ENCODE results near the gene ARHGAP27. TPM values are rescaled to one million over a fixed set of nuclear protein-coding genes. Genes with fewer than 3 reads are reported as not detected.
"Not testable (repeated sequence)": the region's sequence is repeated elsewhere in the genome, so short reads cannot be mapped to it uniquely, and the experiment has no call there.

Gene ARHGAP27, protein sequence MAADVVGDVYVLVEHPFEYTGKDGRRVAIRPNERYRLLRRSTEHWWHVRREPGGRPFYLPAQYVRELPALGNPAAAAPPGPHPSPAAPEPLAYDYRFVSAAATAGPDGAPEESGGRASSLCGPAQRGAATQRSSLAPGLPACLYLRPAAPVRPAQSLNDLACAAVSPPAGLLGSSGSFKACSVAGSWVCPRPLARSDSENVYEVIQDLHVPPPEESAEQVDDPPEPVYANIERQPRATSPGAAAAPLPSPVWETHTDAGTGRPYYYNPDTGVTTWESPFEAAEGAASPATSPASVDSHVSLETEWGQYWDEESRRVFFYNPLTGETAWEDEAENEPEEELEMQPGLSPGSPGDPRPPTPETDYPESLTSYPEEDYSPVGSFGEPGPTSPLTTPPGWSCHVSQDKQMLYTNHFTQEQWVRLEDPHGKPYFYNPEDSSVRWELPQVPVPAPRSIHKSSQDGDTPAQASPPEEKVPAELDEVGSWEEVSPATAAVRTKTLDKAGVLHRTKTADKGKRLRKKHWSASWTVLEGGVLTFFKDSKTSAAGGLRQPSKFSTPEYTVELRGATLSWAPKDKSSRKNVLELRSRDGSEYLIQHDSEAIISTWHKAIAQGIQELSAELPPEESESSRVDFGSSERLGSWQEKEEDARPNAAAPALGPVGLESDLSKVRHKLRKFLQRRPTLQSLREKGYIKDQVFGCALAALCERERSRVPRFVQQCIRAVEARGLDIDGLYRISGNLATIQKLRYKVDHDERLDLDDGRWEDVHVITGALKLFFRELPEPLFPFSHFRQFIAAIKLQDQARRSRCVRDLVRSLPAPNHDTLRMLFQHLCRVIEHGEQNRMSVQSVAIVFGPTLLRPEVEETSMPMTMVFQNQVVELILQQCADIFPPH
- total RNA-seq: 14.7 and 17.7 TPM in 2 replicates
- polyA plus RNA-seq: 5.6 and 12.3 TPM in 2 replicates

DNA sequence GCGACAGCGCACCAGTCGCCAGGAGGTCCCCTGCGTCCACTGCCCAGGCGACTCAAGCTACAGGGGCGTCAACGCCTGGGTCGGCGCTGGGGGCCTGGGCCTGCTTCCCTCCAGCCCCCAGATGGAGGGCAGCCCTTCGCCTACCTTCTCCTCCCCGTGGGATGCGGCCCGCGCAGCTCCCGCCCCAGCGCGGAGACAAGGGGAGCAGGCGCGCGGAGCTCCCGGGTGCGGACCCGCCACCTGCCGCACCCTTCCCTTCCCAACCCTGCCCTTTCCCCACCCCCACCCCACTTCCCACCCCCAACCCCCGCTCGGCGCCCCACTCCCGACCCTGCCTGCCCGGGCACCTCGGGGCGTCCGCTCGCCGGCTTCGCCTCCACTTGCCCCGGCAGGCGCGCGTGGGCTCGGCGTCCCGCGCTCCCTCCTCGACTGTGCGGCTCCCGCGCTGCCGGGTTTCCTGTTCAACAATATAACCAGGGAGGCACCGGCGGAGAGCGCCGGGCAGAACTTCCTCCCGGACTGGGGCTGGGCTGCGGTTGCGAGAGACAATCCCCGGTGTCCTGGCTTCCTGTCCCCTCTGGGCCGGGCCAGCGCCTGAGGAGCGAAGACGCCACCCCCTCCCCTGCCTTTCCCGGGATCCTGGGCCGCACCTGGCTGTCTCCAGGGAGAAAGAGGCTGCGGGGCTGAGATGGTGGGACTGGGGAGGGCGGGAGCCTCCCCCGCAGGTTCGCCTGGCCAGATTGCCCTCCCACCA lies at the start of gene ARHGAP27:
Gene ARHGAP27 (minus strand): TSS at position 466 of the 754 bp plus-strand sequence. CDS start 2,591 bp downstream, outside the sequence.
- Histone ChIP-seq H3K4me1 (ENCODE audit: low read depth) (no peaks in the 10 kb centered on the region), H3K27ac (no peak within 1 kb of the TSS), H3K36me3 (no peaks in the 10 kb centered on the region), H3K27me3 (peaks cover 60% of the 10 kb centered on the region), H3K4me3 (peak within 1 kb of the TSS; percentile 42), H3K9me3 (ENCODE audit: low read depth) (no peaks in the 10 kb centered on the region)
- TF ChIP-seq CTCF (IDR thresholded peaks at IDR 0.05; ENCODE audit: low read depth, low read length): no peak
- DNase-seq (ENCODE audit: low read depth in 1 of 2, low spot score in 1 of 2): peak; percentile 20 to 30

GRCh38 chr17:45482317-45482716 lies 49.6 kb upstream of the ARHGAP27 start:
- H3K36me3 ChIP-seq; H3K4me1 ChIP-seq (ENCODE audit: low read depth); H3K27me3 ChIP-seq; H3K27ac ChIP-seq; H3K9me3 ChIP-seq (ENCODE audit: low read depth); H3K4me3 ChIP-seq; DNase-seq (ENCODE audit: low read depth in 1 of 2, low spot score in 1 of 2): not testable (repeated sequence)

DNA sequence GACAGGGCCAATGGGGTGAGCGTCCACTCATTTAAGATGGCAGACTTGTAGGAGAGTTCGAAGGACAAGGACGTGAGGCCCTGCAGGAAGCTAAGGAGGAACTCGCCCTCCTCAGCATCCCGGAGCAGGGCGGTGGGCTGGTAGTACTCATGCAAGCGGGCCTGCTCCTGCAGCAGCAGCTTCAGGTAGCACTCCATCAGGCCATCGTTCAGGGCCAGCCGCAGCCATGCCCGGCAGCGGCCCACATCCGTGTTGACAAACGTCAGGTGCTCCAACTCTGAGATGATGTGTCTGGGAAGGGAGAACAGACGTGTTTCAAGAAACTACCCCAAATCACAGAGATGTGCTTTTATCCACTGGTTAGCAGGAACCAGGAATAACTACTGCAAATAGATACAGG lies 42.8 kb upstream of the ARHGAP27 start:
- not testable (repeated sequence) for H3K27ac ChIP-seq; H3K9me3 ChIP-seq (ENCODE audit: low read depth); H3K27me3 ChIP-seq; DNase-seq (ENCODE audit: low read depth in 1 of 2, low spot score in 1 of 2); H3K4me3 ChIP-seq; H3K36me3 ChIP-seq; H3K4me1 ChIP-seq (ENCODE audit: low read depth)

DNA sequence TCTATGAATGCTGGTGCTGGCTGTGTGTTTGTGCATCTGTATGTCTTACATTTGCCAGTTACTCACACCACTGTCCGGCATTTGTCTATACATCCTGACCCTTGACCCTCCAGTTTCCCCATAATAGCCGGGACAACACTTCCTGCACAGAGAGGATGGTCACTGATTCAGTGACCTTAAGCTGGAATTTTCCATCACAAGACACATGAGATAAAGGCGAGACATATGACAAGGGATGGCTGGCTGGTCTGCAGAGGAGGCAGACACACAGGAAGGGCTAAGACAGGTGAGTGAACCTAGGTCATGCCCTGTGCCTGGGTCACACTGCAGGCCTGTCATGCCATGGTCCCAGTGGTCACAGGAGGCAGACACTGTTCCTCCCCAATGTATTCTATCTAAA lies 39.6 kb upstream of the ARHGAP27 start:
- H3K4me3 ChIP-seq; H3K4me1 ChIP-seq (ENCODE audit: low read depth); H3K27me3 ChIP-seq; DNase-seq (ENCODE audit: low read depth in 1 of 2, low spot score in 1 of 2); H3K36me3 ChIP-seq; H3K27ac ChIP-seq; H3K9me3 ChIP-seq (ENCODE audit: low read depth): not testable (repeated sequence)

GRCh38 chr17:45469204-45469563 lies 36.5 kb upstream of the ARHGAP27 start:
- not testable (repeated sequence) for H3K27me3 ChIP-seq; H3K4me3 ChIP-seq; H3K36me3 ChIP-seq; H3K9me3 ChIP-seq (ENCODE audit: low read depth); H3K4me1 ChIP-seq (ENCODE audit: low read depth); H3K27ac ChIP-seq; DNase-seq (ENCODE audit: low read depth in 1 of 2, low spot score in 1 of 2)

GRCh38 chr17:45468293-45469203 lies 35.9 kb upstream of the ARHGAP27 start:
- not testable (repeated sequence) for H3K27me3 ChIP-seq; H3K4me3 ChIP-seq; H3K36me3 ChIP-seq; H3K4me1 ChIP-seq (ENCODE audit: low read depth); H3K27ac ChIP-seq; H3K9me3 ChIP-seq (ENCODE audit: low read depth); DNase-seq (ENCODE audit: low read depth in 1 of 2, low spot score in 1 of 2)

GRCh38 chr17:45461524-45462327 lies 29.1 kb upstream of the ARHGAP27 start:
- not testable (repeated sequence) for H3K27me3 ChIP-seq; H3K27ac ChIP-seq; H3K9me3 ChIP-seq (ENCODE audit: low read depth); H3K4me1 ChIP-seq (ENCODE audit: low read depth); H3K4me3 ChIP-seq; H3K36me3 ChIP-seq
- peak in 1 of 2 donors; percentile 5 for DNase-seq (ENCODE audit: low read depth in 1 of 2, low spot score in 1 of 2)

GRCh38 chr17:45460422-45460821 lies 27.8 kb upstream of the ARHGAP27 start:
- not testable (repeated sequence) for H3K27me3 ChIP-seq; H3K4me3 ChIP-seq; H3K36me3 ChIP-seq; H3K4me1 ChIP-seq (ENCODE audit: low read depth); DNase-seq (ENCODE audit: low read depth in 1 of 2, low spot score in 1 of 2); H3K27ac ChIP-seq; H3K9me3 ChIP-seq (ENCODE audit: low read depth)

DNA sequence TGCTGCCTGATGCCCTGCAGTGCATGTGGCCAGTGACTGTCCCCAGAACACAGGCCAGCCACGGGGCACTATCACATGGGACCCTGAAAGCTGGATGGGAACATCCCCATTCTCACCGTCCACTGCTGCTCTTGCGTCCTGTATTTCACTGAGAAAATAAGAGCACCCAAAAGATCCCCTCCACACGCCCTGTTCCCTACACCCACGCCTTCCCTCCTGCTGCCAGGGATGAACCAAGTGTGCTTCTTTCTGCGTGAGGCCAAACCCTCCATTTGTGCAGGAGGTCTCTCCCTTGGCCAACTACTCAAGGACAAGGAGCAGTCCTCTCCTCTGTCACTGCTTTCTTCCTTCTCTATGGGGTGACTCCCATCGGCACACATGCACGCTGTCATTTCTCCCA lies 21.7 kb upstream of the ARHGAP27 start:
- H3K9me3 ChIP-seq (ENCODE audit: low read depth); DNase-seq (ENCODE audit: low read depth in 1 of 2, low spot score in 1 of 2); H3K4me3 ChIP-seq; H3K27ac ChIP-seq; H3K36me3 ChIP-seq; H3K27me3 ChIP-seq; H3K4me1 ChIP-seq (ENCODE audit: low read depth): not testable (repeated sequence)

- H3K27ac ChIP-seq; H3K36me3 ChIP-seq; H3K4me1 ChIP-seq (ENCODE audit: low read depth); DNase-seq (ENCODE audit: low read depth in 1 of 2, low spot score in 1 of 2); H3K9me3 ChIP-seq (ENCODE audit: low read depth); H3K4me3 ChIP-seq; H3K27me3 ChIP-seq: not testable (repeated sequence)
These were observed 21.1 kb upstream of the ARHGAP27 start for GRCh38 chr17:45453731-45454130.

GRCh38 chr17:45453225-45453534 lies 20.5 kb upstream of the ARHGAP27 start:
- not testable (repeated sequence) for H3K4me1 ChIP-seq (ENCODE audit: low read depth); H3K27me3 ChIP-seq; H3K4me3 ChIP-seq; H3K27ac ChIP-seq; DNase-seq (ENCODE audit: low read depth in 1 of 2, low spot score in 1 of 2); H3K9me3 ChIP-seq (ENCODE audit: low read depth); H3K36me3 ChIP-seq
